HepG2 (cell line): ENCODE data around the gene C1GALT1. TPM values are rescaled to one million over a fixed set of nuclear protein-coding genes. Genes with fewer than 3 reads are reported as not detected.
A peak's percentile ranks its signal among the peaks of the same experiment; 100 is the strongest.

Source experiments
- CCAR2 ChIP-seq: fragments of 200-400 bp; formaldehyde crosslinking; optimal IDR thresholded peaks from 2 replicates; pipeline ENCODE3; 2018; ENCODE audit warnings: low read depth, mild to moderate bottlenecking, low read length, moderate library complexity
- FOXO1 ChIP-seq: sonication (generic); formaldehyde crosslinking; IDR thresholded peaks from 2 replicates; pipeline ENCODE4 v1.4.0; 2020; ENCODE audit warnings: missing genetic modification reagents
- MEIS2 ChIP-seq: sonication (generic); formaldehyde crosslinking; IDR thresholded peaks from 2 replicates; pipeline ENCODE4 v1.9.0; 2021; ENCODE audit warnings: mild to moderate bottlenecking, missing genetic modification reagents
- NFYB ChIP-seq: sonication (generic); formaldehyde crosslinking; IDR thresholded peaks from 2 replicates; pipeline ENCODE4 v1.4.0; 2020; ENCODE audit warnings: missing genetic modification reagents
- RAD21 ChIP-seq: fragments of 450-650 bp; formaldehyde crosslinking; IDR thresholded peaks from 2 replicates; pipeline ENCODE4 v1.5.0; 2020; ENCODE audit warnings: mild to moderate bottlenecking
- RBAK ChIP-seq: sonication (generic); formaldehyde crosslinking; IDR thresholded peaks from 2 replicates; pipeline ENCODE4 v1.5.1; 2020; ENCODE audit warnings: mild to moderate bottlenecking, missing genetic modification reagents
- XBP1 ChIP-seq: sonication (generic); formaldehyde crosslinking; IDR thresholded peaks from 2 replicates; pipeline ENCODE4 v1.5.0; 2020; ENCODE audit warnings: missing genetic modification reagents
- ZFP36 ChIP-seq: fragments of 150-350 bp; IDR thresholded peaks from 2 replicates; pipeline ENCODE4 v1.6.1; 2018; ENCODE audit warnings: borderline replicate concordance, low read length, low read depth; ENCODE audit not compliant: partially characterized antibody
- ZNF205 ChIP-seq: IDR thresholded peaks from 2 replicates; pipeline ENCODE4 v1.6.1; 2018; ENCODE audit warnings: missing biosample characterization, missing genetic modification reagents
- ZNF33B ChIP-seq: sonication (generic); formaldehyde crosslinking; IDR thresholded peaks from 2 replicates; pipeline ENCODE4 v1.5.1; 2020; ENCODE audit warnings: mild to moderate bottlenecking, missing genetic modification reagents
- ZNF430 ChIP-seq: sonication (generic); formaldehyde crosslinking; IDR thresholded peaks from 2 replicates; pipeline ENCODE4 v1.9.0; 2021; ENCODE audit warnings: mild to moderate bottlenecking, missing genetic modification reagents
- polyA plus RNA-seq, 8 experiments: library from polyadenylated mRNA; depleted of rRNA in 3 of 8; stranded (reverse) in 7 of 8; unstranded in 1 of 8; fragments of >200 nt; fragmentation: Illumina TruSeq in 4 of 8; extraction: Trizol in 4 of 8; gene quantifications; 2 replicates each; pipeline versions ENCODE4 v1.2.1 to v1.2.3, GENCODE V29; 2011 to 2016; ENCODE audit warnings: low read depth in 4 of 8, missing spikeins in 1 of 8, mixed read lengths in 1 of 8; ENCODE audit not compliant: insufficient read depth in 1 of 8
- total RNA-seq, 5 experiments: library from RNA; depleted of rRNA; stranded (reverse); fragments of >200 nt; fragmentation: Illumina TruSeq; extraction: Trizol; gene quantifications; 2 replicates each; pipeline ENCODE4 v1.2.3, GENCODE V29; 2016; ENCODE audit warnings: low read depth in 1 of 5
- TF ChIP-seq, protein P1 (sequence below): sonication (generic); formaldehyde crosslinking; IDR thresholded peaks from 2 replicates; pipeline ENCODE4 v1.4.0; 2020; ENCODE audit warnings: mild to moderate bottlenecking, missing genetic modification reagents
- TF ChIP-seq, protein P2 (sequence below): sonication (generic); formaldehyde crosslinking; IDR thresholded peaks from 2 replicates; pipeline ENCODE4 v1.4.0; 2020; ENCODE audit warnings: missing genetic modification reagents, borderline replicate concordance
- TF ChIP-seq, protein P3 (sequence below): IDR thresholded peaks from 2 replicates; pipeline ENCODE4 v1.6.1; 2012; ENCODE audit warnings: low read depth, low read length, improper control_type of control experiment
- TF ChIP-seq, protein P4 (sequence below): sonication (generic); formaldehyde crosslinking; IDR thresholded peaks from 2 replicates; pipeline ENCODE4 v1.4.0; 2020; ENCODE audit warnings: missing genetic modification reagents; ENCODE audit errors: not compliant biosample characterization
- TF ChIP-seq, protein P5 (sequence below): sonication (generic); formaldehyde crosslinking; IDR thresholded peaks from 2 replicates; pipeline ENCODE4 v1.4.0; 2020; ENCODE audit warnings: missing genetic modification reagents
- TF ChIP-seq, protein P6 (sequence below): sonication (generic); formaldehyde crosslinking; IDR thresholded peaks from 2 replicates; pipeline ENCODE4 v1.9.0; 2021; ENCODE audit warnings: missing genetic modification reagents, mild to moderate bottlenecking, borderline replicate concordance

Gene C1GALT1
- total and polyA plus RNA-seq, 2 of the 13 experiments (the other 11 are each of a cell fraction or from before 2014, with no cell fraction given), result 57.1 to 65.9 TPM

DNA sequence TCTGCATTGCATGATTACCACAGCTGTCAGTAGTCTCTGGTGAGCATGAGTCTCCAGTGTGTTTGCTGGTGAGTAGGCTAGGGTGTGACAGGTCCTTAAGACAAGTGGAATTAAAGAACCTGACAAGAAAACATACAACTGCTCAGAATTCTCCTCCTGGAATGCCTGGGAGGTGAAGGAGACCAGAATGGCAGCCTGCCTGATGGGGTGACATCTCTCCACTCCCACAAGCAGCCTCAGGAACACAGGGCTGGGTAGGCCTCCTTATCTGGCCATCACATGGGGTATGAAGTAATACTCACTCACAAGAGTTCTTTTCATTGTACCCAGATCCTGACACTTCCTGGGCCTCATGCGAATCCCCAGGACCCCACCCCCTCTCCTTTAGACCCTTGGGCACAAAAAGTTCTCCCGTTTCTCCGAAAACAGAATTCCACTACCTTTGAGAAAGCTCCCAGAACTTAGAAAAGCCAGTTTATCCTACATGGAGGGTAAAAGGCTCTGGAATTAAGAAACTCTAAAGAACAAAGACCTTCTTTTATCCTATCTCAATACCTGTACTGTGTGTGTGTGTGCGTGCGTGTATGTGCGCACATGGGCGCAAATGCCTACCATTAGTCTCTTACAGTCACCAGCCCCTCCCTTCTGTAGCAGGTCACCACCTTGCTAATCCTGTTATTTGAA lies 33.4 kb upstream of the C1GALT1 start (continued):
- TF ChIP-seq RAD21 (CRISPR knock-in tag) (no peak), ZFP36 (no peak), RBAK (no peak), NFYB (CRISPR knock-in tag) (no peak), MEIS2 (no peak), ZNF205 (CRISPR knock-in tag) (0 out of 2 replicates have a peak, but pooled peaks have one; percentile 18), XBP1 (no peak), FOXO1 (CRISPR knock-in tag) (no peak), CCAR2 (no peak), ZNF430 (CRISPR knock-in tag) (0 out of 2 replicates have a peak, but pooled peaks have one; percentile 20), ZNF33B (CRISPR knock-in tag) (no peak)
- TF ChIP-seq, protein P1, sequence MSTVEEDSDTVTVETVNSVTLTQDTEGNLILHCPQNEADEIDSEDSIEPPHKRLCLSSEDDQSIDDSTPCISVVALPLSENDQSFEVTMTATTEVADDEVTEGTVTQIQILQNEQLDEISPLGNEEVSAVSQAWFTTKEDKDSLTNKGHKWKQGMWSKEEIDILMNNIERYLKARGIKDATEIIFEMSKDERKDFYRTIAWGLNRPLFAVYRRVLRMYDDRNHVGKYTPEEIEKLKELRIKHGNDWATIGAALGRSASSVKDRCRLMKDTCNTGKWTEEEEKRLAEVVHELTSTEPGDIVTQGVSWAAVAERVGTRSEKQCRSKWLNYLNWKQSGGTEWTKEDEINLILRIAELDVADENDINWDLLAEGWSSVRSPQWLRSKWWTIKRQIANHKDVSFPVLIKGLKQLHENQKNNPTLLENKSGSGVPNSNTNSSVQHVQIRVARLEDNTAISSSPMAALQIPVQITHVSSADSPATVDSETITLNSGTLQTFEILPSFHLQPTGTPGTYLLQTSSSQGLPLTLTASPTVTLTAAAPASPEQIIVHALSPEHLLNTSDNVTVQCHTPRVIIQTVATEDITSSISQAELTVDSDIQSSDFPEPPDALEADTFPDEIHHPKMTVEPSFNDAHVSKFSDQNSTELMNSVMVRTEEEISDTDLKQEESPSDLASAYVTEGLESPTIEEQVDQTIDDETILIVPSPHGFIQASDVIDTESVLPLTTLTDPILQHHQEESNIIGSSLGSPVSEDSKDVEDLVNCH (CRISPR knock-in tag), result no peak
- TF ChIP-seq, protein P2, sequence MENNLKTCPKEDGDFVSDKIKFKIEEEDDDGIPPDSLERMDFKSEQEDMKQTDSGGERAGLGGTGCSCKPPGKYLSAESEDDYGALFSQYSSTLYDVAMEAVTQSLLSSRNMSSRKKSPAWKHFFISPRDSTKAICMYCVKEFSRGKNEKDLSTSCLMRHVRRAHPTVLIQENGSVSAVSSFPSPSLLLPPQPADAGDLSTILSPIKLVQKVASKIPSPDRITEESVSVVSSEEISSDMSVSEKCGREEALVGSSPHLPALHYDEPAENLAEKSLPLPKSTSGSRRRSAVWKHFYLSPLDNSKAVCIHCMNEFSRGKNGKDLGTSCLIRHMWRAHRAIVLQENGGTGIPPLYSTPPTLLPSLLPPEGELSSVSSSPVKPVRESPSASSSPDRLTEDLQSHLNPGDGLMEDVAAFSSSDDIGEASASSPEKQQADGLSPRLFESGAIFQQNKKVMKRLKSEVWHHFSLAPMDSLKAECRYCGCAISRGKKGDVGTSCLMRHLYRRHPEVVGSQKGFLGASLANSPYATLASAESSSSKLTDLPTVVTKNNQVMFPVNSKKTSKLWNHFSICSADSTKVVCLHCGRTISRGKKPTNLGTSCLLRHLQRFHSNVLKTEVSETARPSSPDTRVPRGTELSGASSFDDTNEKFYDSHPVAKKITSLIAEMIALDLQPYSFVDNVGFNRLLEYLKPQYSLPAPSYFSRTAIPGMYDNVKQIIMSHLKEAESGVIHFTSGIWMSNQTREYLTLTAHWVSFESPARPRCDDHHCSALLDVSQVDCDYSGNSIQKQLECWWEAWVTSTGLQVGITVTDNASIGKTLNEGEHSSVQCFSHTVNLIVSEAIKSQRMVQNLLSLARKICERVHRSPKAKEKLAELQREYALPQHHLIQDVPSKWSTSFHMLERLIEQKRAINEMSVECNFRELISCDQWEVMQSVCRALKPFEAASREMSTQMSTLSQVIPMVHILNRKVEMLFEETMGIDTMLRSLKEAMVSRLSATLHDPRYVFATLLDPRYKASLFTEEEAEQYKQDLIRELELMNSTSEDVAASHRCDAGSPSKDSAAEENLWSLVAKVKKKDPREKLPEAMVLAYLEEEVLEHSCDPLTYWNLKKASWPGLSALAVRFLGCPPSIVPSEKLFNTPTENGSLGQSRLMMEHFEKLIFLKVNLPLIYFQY (CRISPR knock-in tag), result no peak
- TF ChIP-seq, protein P3, sequence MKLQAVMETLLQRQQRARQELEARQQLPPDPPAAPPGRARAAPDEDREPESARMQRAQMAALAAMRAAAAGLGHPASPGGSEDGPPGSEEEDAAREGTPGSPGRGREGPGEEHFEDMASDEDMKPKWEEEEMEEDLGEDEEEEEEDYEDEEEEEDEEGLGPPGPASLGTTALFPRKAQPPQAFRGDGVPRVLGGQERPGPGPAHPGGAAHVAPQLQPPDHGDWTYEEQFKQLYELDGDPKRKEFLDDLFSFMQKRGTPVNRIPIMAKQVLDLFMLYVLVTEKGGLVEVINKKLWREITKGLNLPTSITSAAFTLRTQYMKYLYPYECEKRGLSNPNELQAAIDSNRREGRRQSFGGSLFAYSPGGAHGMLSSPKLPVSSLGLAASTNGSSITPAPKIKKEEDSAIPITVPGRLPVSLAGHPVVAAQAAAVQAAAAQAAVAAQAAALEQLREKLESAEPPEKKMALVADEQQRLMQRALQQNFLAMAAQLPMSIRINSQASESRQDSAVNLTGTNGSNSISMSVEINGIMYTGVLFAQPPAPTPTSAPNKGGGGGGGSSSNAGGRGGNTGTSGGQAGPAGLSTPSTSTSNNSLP, result no peak
- TF ChIP-seq, protein P4, sequence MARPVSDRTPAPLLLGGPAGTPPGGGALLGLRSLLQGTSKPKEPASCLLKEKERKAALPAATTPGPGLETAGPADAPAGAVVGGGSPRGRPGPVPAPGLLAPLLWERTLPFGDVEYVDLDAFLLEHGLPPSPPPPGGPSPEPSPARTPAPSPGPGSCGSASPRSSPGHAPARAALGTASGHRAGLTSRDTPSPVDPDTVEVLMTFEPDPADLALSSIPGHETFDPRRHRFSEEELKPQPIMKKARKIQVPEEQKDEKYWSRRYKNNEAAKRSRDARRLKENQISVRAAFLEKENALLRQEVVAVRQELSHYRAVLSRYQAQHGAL, result no peak
- TF ChIP-seq, protein P5, sequence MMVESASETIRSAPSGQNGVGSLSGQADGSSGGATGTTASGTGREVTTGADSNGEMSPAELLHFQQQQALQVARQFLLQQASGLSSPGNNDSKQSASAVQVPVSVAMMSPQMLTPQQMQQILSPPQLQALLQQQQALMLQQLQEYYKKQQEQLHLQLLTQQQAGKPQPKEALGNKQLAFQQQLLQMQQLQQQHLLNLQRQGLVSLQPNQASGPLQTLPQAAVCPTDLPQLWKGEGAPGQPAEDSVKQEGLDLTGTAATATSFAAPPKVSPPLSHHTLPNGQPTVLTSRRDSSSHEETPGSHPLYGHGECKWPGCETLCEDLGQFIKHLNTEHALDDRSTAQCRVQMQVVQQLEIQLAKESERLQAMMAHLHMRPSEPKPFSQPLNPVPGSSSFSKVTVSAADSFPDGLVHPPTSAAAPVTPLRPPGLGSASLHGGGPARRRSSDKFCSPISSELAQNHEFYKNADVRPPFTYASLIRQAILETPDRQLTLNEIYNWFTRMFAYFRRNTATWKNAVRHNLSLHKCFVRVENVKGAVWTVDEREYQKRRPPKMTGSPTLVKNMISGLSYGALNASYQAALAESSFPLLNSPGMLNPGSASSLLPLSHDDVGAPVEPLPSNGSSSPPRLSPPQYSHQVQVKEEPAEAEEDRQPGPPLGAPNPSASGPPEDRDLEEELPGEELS (CRISPR knock-in tag), result peak; percentile 42; the same call in 1 of the 2 replicates
- TF ChIP-seq, protein P6, sequence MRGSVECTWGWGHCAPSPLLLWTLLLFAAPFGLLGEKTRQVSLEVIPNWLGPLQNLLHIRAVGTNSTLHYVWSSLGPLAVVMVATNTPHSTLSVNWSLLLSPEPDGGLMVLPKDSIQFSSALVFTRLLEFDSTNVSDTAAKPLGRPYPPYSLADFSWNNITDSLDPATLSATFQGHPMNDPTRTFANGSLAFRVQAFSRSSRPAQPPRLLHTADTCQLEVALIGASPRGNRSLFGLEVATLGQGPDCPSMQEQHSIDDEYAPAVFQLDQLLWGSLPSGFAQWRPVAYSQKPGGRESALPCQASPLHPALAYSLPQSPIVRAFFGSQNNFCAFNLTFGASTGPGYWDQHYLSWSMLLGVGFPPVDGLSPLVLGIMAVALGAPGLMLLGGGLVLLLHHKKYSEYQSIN (CRISPR knock-in tag), result no peak
